ENCODE measurements around the gene LRP2. TPM values are rescaled to one million over a fixed set of nuclear protein-coding genes. Genes with fewer than 3 reads are reported as not detected.
"Not testable (repeated sequence)": the region's sequence is repeated elsewhere in the genome, so short reads cannot be mapped to it uniquely, and the experiment has no call there.

LRP2 gene
- total RNA-seq, 1 experiment from 2014 or later: not detected

DNA sequence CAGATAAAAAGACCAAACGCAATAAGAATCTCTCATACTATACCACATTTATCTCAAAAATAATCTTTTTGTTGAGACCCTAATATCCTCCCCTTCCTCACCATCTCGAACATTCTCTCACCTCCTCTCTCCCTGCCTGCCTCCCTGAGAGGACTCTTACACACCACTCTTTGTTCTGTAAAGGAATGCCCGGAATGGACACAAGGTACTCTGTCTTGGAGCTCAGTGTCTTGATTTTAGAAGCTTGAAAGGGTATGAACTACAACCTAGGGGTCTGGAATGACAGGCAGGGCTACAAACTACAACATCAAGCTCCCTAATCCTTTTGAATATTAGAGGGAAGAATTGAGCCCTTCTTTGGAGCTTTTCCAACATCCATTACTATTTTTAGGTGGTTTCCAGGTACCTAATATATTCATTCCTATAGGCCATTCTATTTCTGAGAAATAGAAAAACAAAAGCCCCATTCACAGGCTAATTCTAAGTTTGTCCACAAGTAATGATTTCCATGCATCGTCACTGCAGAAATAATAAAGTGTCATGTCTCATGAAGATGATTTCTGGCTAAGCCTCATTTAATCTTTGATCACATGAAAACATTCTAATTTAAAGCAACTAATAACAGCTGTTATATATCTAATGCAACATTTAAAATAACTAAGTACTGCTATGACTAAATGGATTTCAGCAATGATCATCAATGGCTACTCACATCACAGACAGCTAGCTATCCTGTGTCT, 60.6 kb downstream of the LRP2 start:
- DNase-seq (ENCODE audit: low spot score): no peak

DNA sequence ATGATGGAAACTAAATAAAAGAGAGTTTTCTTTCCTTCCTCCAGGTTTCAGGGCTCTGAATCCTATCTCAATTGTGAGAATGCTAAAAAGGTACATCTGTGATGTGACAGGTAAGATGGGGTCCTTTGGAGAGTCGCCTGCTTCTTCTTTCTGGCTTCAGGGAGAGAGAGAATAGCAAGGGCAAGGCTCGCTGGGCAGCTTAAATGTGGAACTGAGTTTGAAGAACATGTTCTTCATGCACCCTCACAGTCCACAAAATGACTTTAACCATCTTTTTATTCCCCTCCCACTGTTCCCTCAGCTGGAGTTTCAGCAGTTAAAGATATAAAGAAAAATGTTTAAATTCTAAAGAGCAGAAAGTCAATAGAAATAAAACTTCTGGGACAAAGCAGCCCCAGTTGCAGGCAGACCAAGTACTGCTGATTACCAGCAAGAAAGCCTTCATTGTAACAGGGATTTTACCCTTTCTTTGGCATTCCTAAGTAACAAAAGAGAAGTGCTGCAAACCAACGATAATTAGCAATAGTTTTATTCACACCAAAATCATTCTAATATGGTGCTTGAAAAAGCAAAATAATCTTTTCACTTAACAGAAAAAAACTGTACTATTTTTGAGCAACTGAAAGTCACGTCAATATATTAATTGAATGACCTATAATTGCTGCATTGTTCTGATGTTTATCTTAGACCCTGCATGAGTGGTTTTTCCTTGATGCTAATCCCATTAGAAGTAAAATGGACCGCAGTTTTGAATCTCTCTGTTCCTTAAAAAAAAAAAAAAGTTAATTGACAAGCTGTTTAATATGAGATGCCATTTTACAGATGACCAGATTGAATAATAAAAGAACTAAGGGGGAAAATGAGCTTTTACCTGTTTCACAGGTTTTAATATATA, 61.5 kb downstream of the LRP2 start:
- DNase-seq (ENCODE audit: low spot score): no peak

DNA sequence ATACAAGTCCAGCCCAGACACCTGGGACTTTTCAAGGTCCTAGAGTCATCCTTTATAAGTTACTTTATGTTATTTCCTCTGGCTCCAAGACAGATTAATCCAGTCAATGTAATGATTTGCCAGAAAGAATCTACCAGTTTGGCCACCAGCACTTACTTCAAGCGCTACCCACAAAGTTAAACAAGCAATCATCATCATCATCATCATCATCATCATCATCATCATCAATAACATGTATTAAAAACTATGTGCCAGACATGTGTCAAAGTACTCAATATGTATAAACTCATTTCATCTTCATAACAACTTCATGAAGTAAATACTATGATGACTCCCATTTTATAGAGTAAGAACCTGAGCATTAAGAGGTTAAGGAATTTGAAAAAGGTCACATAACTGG, 64.3 kb downstream of the LRP2 start:
- DNase-seq (ENCODE audit: low spot score): no peak

DNA sequence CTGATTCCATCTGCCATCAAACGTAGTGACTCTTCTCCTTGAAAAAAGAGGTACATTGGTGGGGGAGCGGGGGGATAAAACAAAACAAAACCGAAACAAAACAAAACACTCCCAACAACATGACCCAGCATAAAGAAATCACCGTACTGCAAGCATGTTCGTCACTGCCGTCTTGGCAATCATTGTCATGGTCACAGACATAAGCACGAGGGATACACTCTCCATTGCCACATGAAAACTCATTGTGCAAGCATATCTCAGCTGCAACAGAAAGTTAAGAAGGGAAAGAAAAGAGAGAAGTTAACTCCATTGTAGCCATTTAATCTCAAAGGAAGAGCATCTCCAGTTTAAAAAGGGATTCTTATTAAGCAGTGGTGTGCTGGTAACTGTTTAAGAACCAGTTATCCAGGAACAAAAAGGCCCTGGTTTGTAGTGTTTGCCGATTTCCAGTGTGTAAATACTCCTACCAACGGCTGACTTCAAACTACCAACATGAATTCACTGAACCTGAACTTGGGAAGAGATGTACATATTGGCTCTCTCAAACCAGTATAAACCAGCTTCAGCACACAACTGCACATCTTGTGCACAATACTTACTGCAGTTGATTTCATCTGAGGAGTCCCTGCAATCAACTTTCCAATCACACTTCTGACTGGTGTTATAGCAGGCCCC, 68.2 kb downstream of the LRP2 start:
- DNase-seq (ENCODE audit: low spot score): no peak

DNA sequence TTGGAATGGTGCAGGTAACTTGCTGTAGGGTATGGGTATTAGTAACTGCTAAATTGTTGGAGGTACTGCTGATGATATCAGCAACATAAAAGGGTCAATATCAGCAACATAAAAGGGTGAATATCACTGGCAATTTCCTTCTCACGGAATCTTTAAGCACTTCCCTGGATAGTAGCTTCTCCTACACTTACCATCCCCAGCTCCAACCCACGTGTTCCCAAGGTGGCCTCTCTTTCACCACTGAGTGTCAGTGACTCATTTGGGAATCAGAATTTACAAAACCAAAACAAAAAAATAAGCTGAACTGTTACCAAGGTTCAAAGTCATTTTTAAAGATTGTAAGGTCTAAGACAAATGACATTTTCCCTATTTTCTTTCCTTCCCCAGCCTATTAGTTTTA, 70.8 kb downstream of the LRP2 start:
- DNase-seq (ENCODE audit: low spot score): no peak

DNA sequence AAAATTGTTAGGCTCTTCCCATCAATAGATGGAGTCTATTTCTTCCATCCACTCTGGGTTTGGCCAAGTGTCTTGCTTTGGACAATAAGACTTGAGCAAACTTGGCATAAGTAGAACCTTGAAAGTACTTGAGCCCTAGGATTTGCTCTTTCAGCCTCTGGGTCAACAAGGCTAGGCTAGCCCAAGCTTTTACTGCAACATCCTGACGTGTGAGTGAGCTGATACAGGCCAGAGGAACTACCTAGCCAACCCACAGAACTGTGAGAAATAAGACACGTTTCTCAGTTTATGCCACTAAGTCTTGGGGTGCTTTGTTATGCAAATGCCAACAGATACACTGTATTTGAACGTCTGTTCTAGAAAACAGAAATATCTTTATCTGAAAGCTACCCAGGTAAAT, 71.9 kb downstream of the LRP2 start:
- no peak for DNase-seq (ENCODE audit: low spot score)

DNA sequence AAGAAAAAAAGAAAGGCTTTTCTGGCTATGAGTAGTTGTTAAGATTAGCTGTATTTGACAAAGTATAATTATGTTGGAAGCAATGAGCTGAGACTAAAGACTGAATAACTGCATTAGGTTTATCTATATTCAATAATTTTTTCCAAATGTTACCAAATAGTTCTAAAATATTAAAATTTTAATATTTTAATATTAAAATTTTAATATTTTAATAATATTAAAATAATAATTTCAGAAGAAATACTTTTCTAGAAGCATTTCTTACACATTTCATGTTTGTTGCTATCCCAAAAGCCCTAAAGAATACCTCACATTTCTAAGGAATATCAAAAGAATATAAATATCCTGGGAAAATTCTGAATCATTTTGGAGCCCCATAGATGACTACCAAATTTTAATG, 74.7 kb downstream of the LRP2 start:
- DNase-seq (ENCODE audit: low spot score): no peak

DNA sequence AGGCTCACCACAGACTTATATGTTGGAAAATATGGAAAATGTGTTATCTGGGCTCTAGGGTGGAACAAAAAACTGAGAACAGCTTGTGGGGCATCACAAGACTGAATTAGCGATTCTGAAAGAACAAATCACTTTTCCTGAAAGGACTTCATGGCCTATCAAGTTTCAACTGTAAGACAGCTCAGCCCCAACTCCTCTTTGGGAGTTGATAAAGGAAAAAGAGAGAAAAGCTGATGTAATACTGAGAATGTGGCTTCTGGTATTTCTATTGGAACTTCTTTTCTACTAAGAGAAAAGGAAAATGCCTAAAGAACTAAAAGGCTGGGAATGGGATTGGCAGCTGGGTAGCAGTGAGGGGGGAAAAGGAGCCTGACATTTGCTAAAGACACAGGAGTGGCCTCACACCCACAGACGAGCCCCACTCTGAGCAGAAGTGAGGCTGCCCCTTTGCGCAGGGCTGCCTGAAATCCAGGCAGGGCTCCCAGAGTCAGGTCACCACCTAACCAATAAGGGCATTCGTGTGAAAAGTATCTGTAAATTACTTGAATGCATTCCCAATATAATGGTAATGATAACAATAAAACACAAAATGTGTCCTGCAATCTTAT, 75.6 kb downstream of the LRP2 start:
- no peak for DNase-seq (ENCODE audit: low spot score)

DNA sequence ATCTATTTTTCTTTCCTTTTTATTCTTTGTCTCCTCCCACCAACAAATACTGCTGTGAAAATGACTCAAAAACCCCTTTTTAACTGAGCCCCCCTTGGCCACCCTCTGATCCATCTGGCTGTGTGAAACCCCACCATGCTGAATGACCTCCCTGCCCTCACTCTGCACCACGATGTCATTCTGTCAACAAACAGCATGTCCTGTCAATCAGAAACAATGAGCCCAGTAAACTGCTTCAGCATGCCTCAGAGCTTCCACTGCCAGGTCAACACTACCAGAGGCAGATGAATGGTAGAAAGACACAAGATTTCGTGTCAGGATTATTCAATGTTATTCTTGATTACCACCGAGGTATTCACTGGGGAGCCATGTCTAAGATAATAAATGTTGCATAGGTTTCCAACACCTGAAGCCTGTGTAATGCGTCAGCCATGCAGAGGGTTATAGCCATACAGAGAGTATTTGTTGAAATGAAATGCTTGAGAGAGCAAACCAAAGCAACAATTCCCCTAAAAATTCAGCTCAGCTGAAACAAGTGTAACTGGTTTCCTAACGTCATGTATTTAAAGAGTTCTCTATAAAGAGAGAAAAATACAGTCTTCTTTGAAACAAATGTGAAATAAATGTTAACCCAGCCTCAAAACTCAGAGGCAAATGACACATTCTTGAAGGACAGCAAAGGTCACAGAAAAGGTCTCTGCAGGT, 76.7 kb downstream of the LRP2 start:
- no peak for DNase-seq (ENCODE audit: low spot score)

DNA sequence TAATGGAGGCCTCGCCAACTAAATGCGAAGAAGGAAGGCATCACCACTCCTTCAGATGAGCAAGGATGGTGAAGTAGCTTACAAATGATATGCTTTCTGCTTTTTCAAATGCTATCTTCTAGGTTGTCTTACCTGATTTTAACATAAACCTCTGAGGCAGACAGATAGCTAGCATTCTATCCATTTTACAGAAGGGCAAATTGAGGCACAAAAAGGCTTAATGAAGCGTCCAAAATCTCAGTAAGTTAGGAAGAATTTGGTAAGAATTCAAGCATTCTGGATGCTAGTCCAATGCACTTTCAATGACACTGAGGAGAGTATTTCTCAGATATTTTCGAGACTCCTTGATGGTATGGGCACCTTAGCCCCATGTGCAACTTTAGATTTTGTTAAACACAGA, 81.8 kb downstream of the LRP2 start:
- DNase-seq (ENCODE audit: low spot score): no peak

DNA sequence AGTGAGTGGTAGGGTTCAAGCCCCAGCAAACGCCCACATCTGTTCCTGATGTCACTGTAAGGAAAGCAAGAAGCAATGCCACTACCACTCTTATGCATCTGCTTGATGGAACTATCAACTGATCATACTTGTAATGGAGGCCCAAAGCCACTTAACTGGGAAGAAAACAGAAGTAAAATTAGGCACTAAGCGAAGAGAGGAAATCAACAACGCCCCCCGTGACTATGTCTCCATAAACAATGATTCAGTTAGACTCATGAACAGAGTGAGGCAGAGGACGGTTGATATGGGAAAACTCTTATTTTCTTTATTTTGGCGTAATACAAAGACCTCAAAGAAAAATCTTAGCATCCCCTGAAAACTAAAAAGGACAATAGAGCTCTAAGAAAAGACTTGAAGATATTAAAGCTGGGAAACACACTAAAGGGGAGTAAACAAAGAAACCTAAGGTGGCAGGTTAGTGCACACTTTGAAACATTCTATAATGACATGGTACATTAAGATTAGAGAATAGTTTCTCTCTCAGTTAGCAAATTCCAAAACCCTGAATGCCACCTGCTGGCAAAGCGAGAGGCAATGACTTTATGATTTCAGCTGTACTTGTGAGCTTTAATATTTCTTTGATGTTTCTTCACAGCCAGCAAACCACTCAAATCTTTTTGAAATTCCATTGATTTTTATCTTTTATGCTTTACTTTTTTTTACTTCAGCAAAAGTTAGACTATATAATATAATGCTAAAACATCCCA, 86.5 kb downstream of the LRP2 start:
- peak; percentile 5 for DNase-seq (ENCODE audit: low spot score)

DNA sequence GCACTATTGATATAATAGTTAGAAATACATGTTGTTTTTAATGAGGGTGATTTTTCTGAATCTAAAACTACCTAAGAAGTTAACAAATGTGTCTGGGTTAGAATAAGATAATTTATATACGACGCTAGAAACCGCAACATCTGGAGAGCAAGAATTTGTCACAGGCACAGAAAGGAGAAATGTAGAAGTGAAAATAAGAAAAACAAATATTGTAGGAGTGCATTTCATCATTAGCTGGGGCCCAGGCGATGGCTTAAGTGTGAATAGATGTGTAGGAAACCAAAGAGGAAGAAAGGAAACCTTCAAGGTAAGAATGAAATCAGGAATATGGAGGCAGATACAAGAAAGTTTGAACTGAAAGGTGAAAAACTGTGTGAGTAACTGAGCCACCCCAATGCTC, 90.3 kb downstream of the LRP2 start:
- DNase-seq (ENCODE audit: low spot score): no peak

DNA sequence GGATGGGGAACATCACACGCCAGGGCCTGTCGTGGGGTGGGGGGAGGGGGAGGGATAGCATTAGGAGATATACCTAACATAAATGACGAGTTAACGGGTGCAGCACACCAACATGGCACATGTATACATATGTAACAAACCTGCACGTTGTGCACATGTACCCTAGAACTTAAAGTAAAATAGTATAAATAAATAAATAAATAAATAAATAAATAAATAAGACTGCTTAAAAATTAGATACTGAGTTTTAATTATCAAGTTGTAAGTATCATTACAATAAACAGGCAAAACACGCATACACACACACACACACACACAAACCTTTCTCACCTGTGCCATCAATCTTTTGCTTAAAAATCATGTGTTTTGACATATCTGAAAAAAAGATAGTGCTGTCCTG, 91.8 kb downstream of the LRP2 start:
- DNase-seq (ENCODE audit: low spot score): not testable (repeated sequence)

DNA sequence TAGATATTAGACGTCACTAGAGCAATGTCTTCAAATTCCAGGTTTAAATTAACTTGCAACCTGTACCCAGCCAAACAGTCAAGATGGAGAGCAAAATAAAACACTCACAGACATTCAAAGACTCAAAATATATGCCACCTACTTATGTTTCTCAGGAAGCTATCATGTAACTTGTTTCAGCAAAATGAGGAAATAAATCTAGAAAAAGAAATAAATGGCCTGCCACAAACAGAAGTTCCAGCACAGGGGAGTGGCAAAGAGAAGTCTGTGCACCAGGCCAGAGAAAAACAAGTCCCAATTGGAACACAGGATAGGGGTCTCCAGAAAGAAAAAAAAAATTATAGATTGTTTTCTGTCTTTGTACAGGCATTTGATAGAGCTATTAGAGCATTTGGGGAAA, 96.7 kb downstream of the LRP2 start:
- DNase-seq (ENCODE audit: low spot score): no peak

DNA sequence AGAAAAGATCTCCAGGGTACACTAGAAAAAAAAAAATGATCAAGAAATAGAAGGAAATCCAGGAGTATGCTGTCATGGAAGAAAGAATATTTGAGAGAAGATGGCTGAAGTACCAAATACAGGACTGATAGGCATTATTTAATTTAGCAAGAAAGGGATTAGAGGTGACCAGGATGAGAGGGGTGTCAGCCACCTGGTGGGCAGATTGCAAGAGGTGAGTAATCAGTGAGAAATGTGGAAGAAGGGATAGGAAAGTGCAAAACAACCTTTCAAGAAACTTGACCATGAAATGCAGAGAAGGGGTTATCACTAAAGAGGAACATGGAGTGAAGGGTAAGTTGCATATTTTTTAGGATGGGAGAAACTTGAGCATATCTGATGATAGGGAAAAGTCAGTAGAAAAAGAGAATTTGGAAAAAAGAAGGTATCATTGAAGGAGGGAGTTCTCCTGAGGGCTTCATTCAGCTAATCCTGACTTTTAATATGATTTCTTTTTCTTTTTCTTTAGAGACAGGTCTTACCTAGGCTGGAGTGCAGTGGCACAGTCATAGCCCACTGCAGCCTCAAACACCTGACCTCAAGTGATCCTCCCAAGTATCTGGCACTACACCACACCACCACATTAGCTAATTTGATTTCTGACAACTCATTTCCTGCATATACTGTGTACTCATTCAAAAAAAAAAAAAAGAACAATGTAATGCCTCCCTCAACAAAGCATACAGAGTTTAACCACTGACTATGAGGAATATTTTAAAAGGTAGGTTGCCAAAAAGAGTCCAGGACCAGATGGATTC, 101.3 kb downstream of the LRP2 start:
- no peak for DNase-seq (ENCODE audit: low spot score)

DNA sequence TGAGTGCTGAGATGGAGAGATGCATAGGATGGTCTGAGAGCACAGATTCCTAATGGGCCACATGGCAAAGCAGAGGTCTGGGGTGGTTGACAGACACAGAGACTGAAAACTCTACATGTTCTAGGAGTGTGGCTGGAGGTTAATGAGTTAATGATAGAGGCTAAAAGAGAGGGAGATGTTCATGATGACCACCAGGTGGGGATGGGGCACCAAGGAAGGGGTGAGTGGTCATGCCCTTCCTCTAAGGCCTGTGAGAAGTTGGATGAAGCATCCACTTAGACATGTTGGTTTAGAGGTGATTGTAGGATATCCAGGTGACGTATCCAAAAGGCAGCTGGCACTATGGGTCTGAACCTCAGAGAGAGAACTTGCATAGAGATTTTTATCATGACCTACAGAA, 102.1 kb downstream of the LRP2 start:
- no peak for DNase-seq (ENCODE audit: low spot score)

DNA sequence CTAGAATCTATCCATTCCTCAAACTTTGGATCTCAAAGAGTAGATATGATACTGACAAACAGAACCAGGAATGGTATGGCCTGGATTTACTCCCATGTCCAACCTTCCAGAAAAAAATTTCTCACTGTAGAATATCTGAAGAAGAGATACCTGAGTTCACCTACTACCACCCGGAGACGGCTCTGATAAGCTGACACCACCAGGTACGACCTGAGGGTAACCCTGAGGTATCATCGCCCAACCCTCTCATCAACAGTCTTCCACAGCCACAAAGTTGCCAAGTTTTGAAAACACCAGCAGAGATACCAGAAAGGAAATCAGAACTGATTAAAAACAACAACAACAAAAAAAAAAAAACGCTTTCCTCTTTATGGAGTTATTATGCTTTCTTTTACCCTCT, 102.9 kb downstream of the LRP2 start:
- DNase-seq (ENCODE audit: low spot score): no peak

DNA sequence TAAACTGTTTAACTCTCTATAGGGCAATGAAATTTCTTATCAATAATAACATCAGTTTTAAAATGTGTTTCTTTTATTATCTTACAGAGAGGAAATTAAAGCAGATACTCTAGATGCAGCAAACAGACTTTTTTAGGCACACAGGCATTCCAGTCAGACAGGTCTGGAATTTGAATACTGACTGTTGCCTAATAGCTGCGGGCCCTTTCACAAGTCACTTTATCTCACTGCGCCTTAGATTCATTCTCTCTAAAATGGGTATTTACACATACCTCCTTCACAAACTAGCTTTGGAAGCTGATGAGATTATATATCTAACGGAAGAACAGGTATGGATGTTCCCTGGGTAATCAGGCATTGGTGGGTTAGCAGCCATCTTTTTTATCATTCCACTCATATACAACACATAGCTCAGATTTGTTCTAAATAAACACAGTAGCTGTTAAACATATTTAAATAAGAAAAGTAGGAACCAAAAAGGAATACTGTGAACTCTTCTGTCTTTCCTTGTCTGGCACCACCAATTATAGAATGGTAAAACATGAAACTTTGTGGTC, 104.2 kb downstream of the LRP2 start:
- DNase-seq (ENCODE audit: low spot score): no peak

DNA sequence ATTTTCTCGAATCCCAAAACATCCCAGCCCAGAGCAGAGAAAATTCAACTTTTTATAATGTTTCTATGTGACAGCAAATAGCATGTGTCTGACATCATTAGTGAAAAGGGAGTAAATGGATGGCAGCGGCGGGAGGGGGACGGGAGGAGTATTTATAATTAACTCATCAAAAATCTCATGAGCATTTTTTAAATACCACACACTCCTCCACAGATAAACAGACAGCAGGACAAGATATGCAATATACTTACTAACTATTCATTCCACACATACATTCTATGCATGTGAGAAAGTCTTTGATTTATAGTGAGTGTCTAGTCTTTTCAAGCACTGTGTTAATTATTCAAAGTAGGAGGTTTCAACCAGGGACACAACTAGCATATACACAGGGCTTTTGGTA, 107.6 kb downstream of the LRP2 start:
- no peak for DNase-seq (ENCODE audit: low spot score)

DNA sequence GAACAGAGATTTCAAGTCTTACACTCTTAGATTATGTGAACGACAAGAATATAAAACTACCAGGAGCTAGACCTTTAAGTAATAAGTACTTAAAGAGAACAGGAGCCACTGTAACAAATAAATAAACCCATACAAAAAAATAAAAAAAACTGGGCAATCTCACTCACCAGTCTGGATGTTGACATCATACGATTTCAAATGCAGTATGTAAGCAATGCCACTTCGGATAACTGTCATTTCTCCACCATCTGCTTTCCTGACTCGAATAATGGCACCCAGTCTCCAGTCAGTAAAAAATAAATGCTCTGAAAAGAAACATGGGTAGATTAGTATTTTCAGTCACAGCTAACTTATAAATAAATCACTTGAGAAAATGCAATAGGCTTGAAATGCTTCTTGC, 115.1 kb downstream of the LRP2 start:
- DNase-seq (ENCODE audit: low spot score): no peak
